ENCODE measurements around the gene ATP12A. TPM values are rescaled to one million over a fixed set of nuclear protein-coding genes. Genes with fewer than 3 reads are reported as not detected.

ATP12A gene
- total RNA-seq = not detected

- H3K4me3 ChIP-seq = peak within 1 kb of the TSS in 3 of 4 donors; percentile 20 to 44 (median 26)
- in situ Hi-C loops (cut with MboI; ENCODE audit: low sequenced_read_pairs in 4 of 4) (loop anchor here in 2 of 4 donors (25.0 kb wide), 1 partner anchor 307 kb away; no protein-coding TSS in a partner anchor), intact Hi-C loops (cut with DNase I; ENCODE audit: low total_unique reads) (no loop called here)
- DNase-seq = no peak
- ATAC-seq = no peak
- no peaks in the 10 kb centered on the region for H3K4me1 ChIP-seq
- peaks cover 12 to 33% (median 26%) of the 10 kb centered on the region in 3 donors for H3K27me3 ChIP-seq
- H3K27ac ChIP-seq = no peak within 1 kb of the TSS
- no peaks in the 10 kb centered on the region for H3K36me3 ChIP-seq
- no peak for TF ChIP-seq POLR2A (IDR thresholded peaks at IDR 0.05)
- no peak for TF ChIP-seq CTCF (IDR thresholded peaks at IDR 0.05 in 4 of 5, conservative IDR thresholded peaks at IDR 0.05 in 1 of 5)
- no peaks in the 10 kb centered on the region for H3K9me3 ChIP-seq
Measured at GRCh38 chr13:24680258-24680920, at the start of gene ATP12A. Gene ATP12A (plus strand): TSS chr13:24680408. CDS start chr13:24680744, 336 bp downstream.

- Histone ChIP-seq H3K27ac (no peak overlapping the region), H3K9me3 (no peaks in the 10 kb centered on the region), H3K4me1 (no peaks in the 10 kb centered on the region), H3K4me3 (no peak overlapping the region), H3K27me3 (no peaks in the 10 kb centered on the region), H3K36me3 (no peaks in the 10 kb centered on the region)
- in situ Hi-C loops (cut with MboI; ENCODE audit: low sequenced_read_pairs in 4 of 4) (no loop called here), intact Hi-C loops (cut with DNase I; ENCODE audit: low total_unique reads) (no loop called here)
- no peak for ATAC-seq
- no peak for DNase-seq
- no peak for TF ChIP-seq POLR2A (IDR thresholded peaks at IDR 0.05)
- TF ChIP-seq CTCF (IDR thresholded peaks at IDR 0.05 in 4 of 5, conservative IDR thresholded peaks at IDR 0.05 in 1 of 5) = no peak
Measured at GRCh38 chr13:24630851-24631620, 49.2 kb upstream of the ATP12A start.

- H3K27ac ChIP-seq = no peak overlapping the region
- no peak for ATAC-seq
Measured at GRCh38 chr13:24631922-24632321, 48.3 kb upstream of the ATP12A start.

GRCh38 chr13:24632382-24633121, 47.7 kb upstream of the ATP12A start:
- no peak for ATAC-seq
- no peak for DNase-seq
- H3K4me3 ChIP-seq = no peak overlapping the region
- no peaks in the 10 kb centered on the region for H3K4me1 ChIP-seq
- in situ Hi-C loops (cut with MboI; ENCODE audit: low sequenced_read_pairs in 4 of 4) = no loop called here
- no peak for TF ChIP-seq CTCF (IDR thresholded peaks at IDR 0.05 in 4 of 5, conservative IDR thresholded peaks at IDR 0.05 in 1 of 5)
- no peak for TF ChIP-seq POLR2A (IDR thresholded peaks at IDR 0.05)
- no peaks in the 10 kb centered on the region for H3K36me3 ChIP-seq
- H3K27ac ChIP-seq = no peak overlapping the region
- H3K9me3 ChIP-seq = no peaks in the 10 kb centered on the region
- intact Hi-C loops (cut with DNase I; ENCODE audit: low total_unique reads) = no loop called here
- H3K27me3 ChIP-seq = no peaks in the 10 kb centered on the region

More at GRCh38 chr13:24631922-24632321, 48.3 kb upstream of the ATP12A start:
- Histone ChIP-seq H3K27me3 (no peaks in the 10 kb centered on the region), H3K36me3 (no peaks in the 10 kb centered on the region), H3K9me3 (no peaks in the 10 kb centered on the region), H3K4me1 (no peaks in the 10 kb centered on the region), H3K4me3 (no peak overlapping the region)
- in situ Hi-C loops (cut with MboI; ENCODE audit: low sequenced_read_pairs in 4 of 4) = no loop called here
- DNase-seq = no peak
- intact Hi-C loops (cut with DNase I; ENCODE audit: low total_unique reads) = no loop called here
- no peak for TF ChIP-seq POLR2A (IDR thresholded peaks at IDR 0.05)
- TF ChIP-seq CTCF (IDR thresholded peaks at IDR 0.05 in 4 of 5, conservative IDR thresholded peaks at IDR 0.05 in 1 of 5) = no peak

Measured in gastrocnemius medialis (tissue), 4 donors.